Pancreas (tissue), 10 donors: ENCODE results near the gene OBSL1. TPM values are rescaled to one million over a fixed set of nuclear protein-coding genes. Genes with fewer than 3 reads are reported as not detected.
A peak's percentile ranks its signal among the peaks of the same experiment; 100 is the strongest.

ENCODE experiments used
- ATAC-seq, 4 donors: fragments of 200-7000 bp; cut with Tn5 transposase; one replicate each; pipeline versions ENCODE4 v1.8.0 to v1.9.1; 2020; ENCODE audit warnings: mild to moderate bottlenecking in 4 of 4, moderate library complexity in 4 of 4
- DNase-seq, 6 donors: peaks; one replicate each; pipeline ENCODE4 v3.0.0-alpha.2; 2020
- FAIRE-seq: peaks from 2 replicates; lab custom pipeline; 2012; peaks lifted over from hg19 to GRCh38; lab: Jason Lieb, UNC
- H3K27ac ChIP-seq, 4 donors: fragments of 200-600 bp; sonication (generic); 1 replicate in 3 of 4; 2 replicates in 1 of 4; pipeline versions ENCODE4 v1.5.0 to v1.8.0; 2020
- H3K27me3 ChIP-seq, 4 donors: fragments of 200-600 bp; one replicate each; pipeline ENCODE4 v1.8.0; 2021
- H3K36me3 ChIP-seq, 3 donors: fragments of 200-600 bp; sonication (generic) in 1 of 3; one replicate each; pipeline versions ENCODE4 v1.5.0 to v1.8.0; 2020 to 2021
- H3K4me1 ChIP-seq, 3 donors: fragments of 200-600 bp; one replicate each; pipeline ENCODE4 v1.8.0; 2021
- H3K4me3 ChIP-seq, 4 donors: fragments of 200-600 bp; sonication (generic) in 2 of 4; one replicate each; pipeline versions ENCODE4 v1.5.0 to v1.8.0; 2020 to 2021
- H3K9me3 ChIP-seq, 4 donors: fragments of 200-600 bp; one replicate each; pipeline ENCODE4 v1.8.0; 2021
- WGBS, 2 donors: extraction: QIAGEN DNeasy Blood & Tissue Kit; methylation state at CpG; one replicate each; pipeline ENCODE4 v1.1.7; 2013; 5-methylcytosine and 5-hydroxymethylcytosine counted together
- intact Hi-C, 3 donors: fragments of 100-400 bp; cut with DNase I; formaldehyde crosslinking; loops; one replicate each; pipeline versions ENCODE4 v1.11.1 to v1.14.2; 2022
- polyA plus RNA-seq, 2 donors: library from polyadenylated mRNA; stranded (reverse); fragments of 200-250 nt; gene quantifications; one replicate each; pipeline ENCODE4 v1.2.3, GENCODE V29; 2013
- total RNA-seq, 6 donors: library from RNA; stranded (reverse); fragmentation: NEBNext Ultra II Directional in 4 of 6; extraction: Animal tissue kit (Norgen Biotek cat#: 25700) in 4 of 6; gene quantifications; one replicate each; pipeline versions ENCODE4 v1.2.1 to v1.2.4, GENCODE V29; 2021 to 2023
- TF ChIP-seq, protein P1 (sequence below), 4 donors: fragments of 200-600 bp; sonication (generic) in 3 of 4; IDR thresholded peaks; one replicate each; pipeline versions ENCODE4 v1.5.0 to v1.8.0; 2021; ENCODE audit warnings: antibody characterized with exemption in 4 of 4
- donor health status: healthy with polysubstance abuse.
- donor health status: DM: no; HTN: no; CAD: no; lungs with moderate emphysema.
- donor health status: DM: no; HTN: no; CAD: no.
- donor health status: control.
- donor health status: control.
- donor health status: Bipolar disorder and iron deficiency.
- donor health status: DM: yes; HTN: yes; CAD: no.
- donor health status: DM: no; HTN: no; CAD: no.
- donor health status: DM: no; HTN: no; CAD: no.
- donor health status: DM: yes; HTN: yes; CAD: no.

OBSL1 gene
- total and polyA plus RNA-seq, 8 donors = 54.7 to 332 (median 74.0) TPM

DNA sequence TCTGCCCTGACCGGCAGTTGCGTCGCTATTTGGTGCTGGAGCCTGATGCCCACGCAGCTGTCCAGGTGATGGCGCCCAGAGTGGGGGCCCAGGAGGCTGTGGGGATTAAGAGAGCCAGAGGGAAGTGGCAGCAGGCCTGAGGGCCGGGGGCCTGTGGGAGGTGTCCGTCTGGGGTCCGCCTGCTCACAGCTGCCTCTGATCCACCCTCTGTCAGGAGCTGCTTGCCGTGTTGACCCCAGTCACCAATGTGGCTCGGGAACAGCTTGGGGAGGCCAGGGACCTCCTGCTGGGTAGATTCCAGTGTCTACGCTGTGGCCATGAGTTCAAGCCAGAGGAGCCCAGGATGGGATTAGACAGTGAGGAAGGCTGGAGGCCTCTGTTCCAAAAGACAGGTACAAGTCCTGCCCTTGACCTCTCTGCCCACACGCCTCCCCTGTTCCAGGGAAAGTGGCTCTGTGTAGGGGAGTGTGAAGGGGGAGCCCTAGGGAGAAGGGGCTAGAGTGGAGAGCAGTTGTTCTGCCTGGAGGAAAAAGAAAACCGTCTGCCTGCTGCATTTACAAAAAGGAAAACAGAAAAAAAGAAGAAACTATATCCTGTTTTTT is 37.9 kb upstream of the OBSL1 start:
- Histone ChIP-seq H3K9me3 (no peaks in the 10 kb centered on the region), H3K27ac (no peak overlapping the region), H3K27me3 (no peaks in the 10 kb centered on the region), H3K36me3 (peaks cover 0 to 24% (median 0%) of the 10 kb centered on the region in 3 donors), H3K4me1 (no peaks in the 10 kb centered on the region), H3K4me3 (no peak overlapping the region)
- 84 to 94% methylated on average over 13 of the region's 13 CpGs for WGBS, 2 donors
- DNase-seq = no peak
- TF ChIP-seq, protein P1, sequence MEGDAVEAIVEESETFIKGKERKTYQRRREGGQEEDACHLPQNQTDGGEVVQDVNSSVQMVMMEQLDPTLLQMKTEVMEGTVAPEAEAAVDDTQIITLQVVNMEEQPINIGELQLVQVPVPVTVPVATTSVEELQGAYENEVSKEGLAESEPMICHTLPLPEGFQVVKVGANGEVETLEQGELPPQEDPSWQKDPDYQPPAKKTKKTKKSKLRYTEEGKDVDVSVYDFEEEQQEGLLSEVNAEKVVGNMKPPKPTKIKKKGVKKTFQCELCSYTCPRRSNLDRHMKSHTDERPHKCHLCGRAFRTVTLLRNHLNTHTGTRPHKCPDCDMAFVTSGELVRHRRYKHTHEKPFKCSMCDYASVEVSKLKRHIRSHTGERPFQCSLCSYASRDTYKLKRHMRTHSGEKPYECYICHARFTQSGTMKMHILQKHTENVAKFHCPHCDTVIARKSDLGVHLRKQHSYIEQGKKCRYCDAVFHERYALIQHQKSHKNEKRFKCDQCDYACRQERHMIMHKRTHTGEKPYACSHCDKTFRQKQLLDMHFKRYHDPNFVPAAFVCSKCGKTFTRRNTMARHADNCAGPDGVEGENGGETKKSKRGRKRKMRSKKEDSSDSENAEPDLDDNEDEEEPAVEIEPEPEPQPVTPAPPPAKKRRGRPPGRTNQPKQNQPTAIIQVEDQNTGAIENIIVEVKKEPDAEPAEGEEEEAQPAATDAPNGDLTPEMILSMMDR (IDR thresholded peaks at IDR 0.05) = no peak
- intact Hi-C loops = no loop called here
- FAIRE-seq = no peak
- ATAC-seq = no peak

DNA sequence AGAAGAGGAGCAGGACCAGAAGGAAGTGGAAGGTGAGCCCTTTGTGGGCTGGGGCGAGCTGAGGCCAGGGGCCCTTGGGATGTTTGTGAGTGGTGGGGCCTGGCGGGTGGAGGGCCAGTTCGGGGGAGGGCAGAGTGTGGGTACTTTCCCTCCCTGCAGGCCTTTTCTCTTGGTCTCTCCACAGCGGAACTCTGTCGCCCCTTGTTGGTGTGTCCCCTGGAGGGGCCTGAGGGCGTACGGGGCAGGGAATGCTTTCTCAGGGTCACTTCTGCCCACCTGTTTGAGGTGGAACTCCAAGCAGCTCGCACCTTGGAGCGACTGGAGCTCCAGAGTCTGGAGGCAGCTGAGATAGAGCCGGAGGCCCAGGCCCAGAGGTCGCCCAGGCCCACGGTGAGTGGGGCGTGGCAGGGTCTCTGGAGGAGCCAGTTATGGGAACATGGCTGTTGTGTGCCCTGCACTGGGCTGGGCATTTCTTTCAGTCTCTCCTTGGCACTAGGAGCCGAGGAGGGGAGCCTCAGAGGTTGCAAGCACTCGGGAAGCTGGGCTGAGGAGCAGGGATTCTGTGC is 37.1 kb upstream of the OBSL1 start:
- WGBS, 2 donors = 80 to 83% methylated on average over 15 of the region's 15 CpGs
- ATAC-seq = no peak

DNA sequence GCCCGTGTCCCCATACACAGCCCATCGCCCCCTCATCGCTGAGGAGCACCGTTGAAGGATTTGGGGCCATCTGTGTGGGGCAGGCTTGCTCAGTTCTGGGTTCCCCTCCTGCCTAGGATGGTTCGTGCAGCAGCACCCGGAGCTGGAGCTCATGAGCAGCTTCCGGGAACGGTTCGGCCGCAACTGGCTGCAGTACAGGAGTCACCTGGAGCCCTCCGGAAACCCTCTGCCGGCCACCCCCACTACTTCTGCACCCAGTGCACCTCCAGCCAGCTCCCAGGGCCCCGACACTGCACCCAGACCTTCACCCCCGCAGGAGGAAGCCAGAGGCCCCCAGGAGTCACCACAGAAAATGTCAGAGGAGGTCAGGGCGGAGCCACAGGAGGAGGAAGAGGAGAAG is 36.6 kb upstream of the OBSL1 start:
- Histone ChIP-seq H3K27ac (no peak overlapping the region), H3K36me3 (peaks cover 0 to 22% (median 0%) of the 10 kb centered on the region in 3 donors), H3K4me1 (no peaks in the 10 kb centered on the region), H3K4me3 (no peak overlapping the region), H3K9me3 (no peaks in the 10 kb centered on the region), H3K27me3 (no peaks in the 10 kb centered on the region)
- FAIRE-seq = no peak
- DNase-seq = no peak
- no peak for ATAC-seq
- WGBS, 2 donors = 91 to 94% methylated on average over 15 of the region's 15 CpGs
- intact Hi-C loops = no loop called here
- TF ChIP-seq, protein P1 (IDR thresholded peaks at IDR 0.05) = no peak

More for the DNA sequence above, 37.1 kb upstream of the OBSL1 start:
- intact Hi-C loops = no loop called here
- Histone ChIP-seq H3K9me3 (no peaks in the 10 kb centered on the region), H3K27ac (no peak overlapping the region), H3K4me1 (no peaks in the 10 kb centered on the region), H3K27me3 (no peaks in the 10 kb centered on the region), H3K36me3 (peaks cover 0 to 22% (median 0%) of the 10 kb centered on the region in 3 donors), H3K4me3 (no peak overlapping the region)
- FAIRE-seq (no peak), DNase-seq (no peak)
- TF ChIP-seq, protein P1 (IDR thresholded peaks at IDR 0.05) = no peak

GRCh38 chr2:219605607-219605954 is 34.2 kb upstream of the OBSL1 start:
- intact Hi-C loops = no loop called here
- Histone ChIP-seq H3K27ac (no peak overlapping the region), H3K9me3 (no peaks in the 10 kb centered on the region), H3K4me1 (no peaks in the 10 kb centered on the region), H3K4me3 (no peak overlapping the region), H3K27me3 (no peaks in the 10 kb centered on the region), H3K36me3 (peaks cover 0 to 28% (median 0%) of the 10 kb centered on the region in 3 donors)
- whole genome bisulfite sequencing, 2 donors = 88 to 90% methylated on average over 5 to 6 of the region's 6 CpGs
- DNase-seq = no peak
- ATAC-seq = no peak
- TF ChIP-seq, protein P1 (IDR thresholded peaks at IDR 0.05) = no peak
- FAIRE-seq = no peak

DNA sequence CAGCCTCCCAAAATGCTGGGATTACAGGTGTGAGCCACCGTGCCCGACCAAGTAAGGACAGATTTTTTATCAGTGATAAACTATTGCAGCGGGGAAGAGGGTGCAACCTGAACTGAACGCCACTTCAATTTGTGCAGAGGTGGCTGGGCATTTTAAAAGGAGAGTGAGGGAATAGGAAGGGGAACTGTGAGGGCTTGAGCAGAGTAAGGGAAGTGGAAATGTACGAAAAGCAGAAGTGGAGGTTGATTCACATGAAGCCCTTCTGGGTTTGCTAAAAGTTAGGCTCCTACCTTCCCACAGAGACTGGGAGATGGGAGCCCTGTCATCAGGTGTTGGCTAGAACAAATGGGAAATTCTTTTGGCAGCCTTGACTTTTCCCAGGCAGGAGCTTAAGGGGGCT is 32.4 kb upstream of the OBSL1 start:
- Histone ChIP-seq H3K9me3 (no peaks in the 10 kb centered on the region), H3K4me3 (no peak overlapping the region), H3K4me1 (peaks cover 0 to 2% (median under 1%) of the 10 kb centered on the region in 3 donors), H3K27ac (no peak overlapping the region), H3K36me3 (peaks cover 0 to 28% (median 0%) of the 10 kb centered on the region in 3 donors), H3K27me3 (no peaks in the 10 kb centered on the region)
- WGBS, 2 donors = 89 to 90% methylated on average over 5 of the region's 5 CpGs
- intact Hi-C loops = no loop called here
- TF ChIP-seq, protein P1 (IDR thresholded peaks at IDR 0.05) = no peak
- FAIRE-seq (no peak), DNase-seq (no peak), ATAC-seq (peak in 1 of 4 donors; percentile 24)
